HG03457 (cell line): ENCODE results near the gene NEDD4L.

Experiments used
- ATAC-seq: cut with Tn5 transposase; IDR thresholded peaks from one replicate; pipeline ENCODE4 v1.9.1; 2021; ENCODE audit warnings: moderate number of reproducible peaks; ENCODE audit not compliant: unreplicated experiment

NEDD4L gene

DNA sequence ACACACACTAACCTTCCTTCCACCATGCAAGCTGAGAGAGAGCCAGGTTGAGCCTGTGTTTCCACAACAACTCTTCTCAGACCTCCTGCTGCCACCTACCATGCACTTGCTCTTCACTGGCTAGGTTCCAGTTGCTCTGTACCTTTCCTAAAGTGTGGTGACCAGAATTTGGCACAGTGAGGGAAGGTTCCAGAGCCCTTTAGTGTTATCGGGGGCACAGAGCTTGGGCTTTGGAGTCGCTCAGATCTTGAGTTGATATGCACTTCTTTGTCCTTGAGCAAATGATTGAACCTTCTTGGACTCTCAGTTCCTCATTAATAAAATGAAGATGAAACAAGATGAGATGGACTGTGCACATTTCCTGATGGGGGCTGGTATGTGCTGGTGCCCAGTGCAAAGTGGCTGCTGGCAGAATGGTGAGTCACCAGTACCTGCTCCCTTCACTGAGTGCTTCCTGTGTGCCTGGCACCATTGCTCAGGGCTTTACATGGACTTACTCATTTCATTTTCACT is 47.1 kb downstream of the NEDD4L start:
- ATAC-seq: peak; percentile 85

DNA sequence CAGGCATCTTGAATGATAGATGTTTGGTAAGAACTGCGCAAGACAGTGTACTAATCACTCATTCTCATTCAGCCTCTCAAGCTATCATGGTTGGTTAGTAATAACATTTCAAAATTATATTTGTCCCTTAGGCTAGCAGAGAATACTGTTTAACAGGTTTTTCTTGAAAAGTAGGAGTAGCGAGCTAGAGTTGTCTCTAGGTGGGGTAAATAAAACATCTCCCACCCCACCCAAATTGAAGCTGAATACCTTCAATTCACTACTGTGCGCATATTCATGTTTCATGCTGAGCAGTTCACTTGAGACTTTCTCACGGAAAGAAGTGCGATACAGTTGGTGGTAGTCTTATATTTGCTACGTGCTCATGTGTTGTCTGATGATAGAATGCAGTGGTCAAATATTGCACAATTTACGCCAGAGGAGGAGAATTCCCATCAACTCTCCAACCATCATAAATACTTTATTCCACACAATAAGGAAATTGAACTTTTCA is 49.3 kb downstream of the NEDD4L start:
- no peak for ATAC-seq

DNA sequence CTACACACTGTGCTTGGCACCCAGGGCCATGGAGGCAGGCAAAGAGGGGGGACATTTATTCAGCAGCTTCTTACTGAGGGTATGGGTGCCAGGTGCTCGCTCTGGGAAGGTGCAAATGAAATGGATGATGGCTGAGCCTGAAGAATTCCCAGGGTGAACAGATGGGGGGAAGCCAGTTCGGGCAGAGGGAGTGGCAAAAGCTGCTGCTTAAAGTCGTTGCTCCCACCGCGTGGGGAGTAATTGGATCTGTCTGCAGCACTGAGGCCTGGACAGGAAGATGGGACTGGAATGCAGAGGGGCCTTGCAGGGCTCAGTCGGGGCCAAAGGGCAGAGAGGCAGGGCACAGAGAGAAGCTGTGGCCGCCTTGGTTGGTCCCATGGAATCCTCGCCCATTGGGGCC is 51.2 kb downstream of the NEDD4L start:
- ATAC-seq: no peak

DNA sequence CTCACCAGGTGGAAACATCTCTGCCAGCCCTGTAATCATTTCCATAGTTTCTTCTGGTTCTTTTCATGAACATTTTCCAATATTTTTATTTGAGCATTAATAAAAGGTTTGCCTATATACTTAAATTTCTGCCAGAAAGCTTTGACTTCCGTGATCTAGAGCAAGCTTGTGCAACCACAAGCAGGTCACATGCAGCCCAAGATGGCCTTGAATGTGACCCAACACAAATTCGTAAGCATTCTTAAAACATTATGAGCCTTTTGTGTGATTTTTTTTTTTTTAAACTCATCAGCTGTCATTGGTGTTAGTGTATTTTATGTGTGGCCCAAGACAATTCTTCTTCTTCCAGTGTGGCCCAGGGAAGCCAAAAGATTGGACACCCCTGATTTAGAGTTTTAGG is 51.6 kb downstream of the NEDD4L start:
- ATAC-seq: no peak

DNA sequence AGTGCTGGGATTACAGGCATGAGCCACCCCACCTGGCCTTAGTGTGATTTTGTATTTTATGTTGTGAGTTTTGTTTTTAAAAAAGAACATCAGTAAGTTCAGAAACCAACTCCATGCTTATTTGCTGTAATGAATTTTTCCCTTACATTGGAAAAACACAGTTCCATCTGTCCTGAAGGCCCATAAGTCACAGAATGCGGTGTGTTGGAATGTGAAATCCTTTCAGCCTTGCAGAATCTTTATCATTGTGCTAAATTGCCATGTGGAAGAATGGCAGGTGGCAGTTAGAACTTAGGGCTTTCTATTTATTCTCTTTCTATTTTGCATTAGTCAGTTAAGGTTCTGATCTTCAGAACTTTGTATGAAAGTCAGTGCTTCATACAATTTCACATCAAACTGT is 52.6 kb downstream of the NEDD4L start:
- ATAC-seq: no peak

DNA sequence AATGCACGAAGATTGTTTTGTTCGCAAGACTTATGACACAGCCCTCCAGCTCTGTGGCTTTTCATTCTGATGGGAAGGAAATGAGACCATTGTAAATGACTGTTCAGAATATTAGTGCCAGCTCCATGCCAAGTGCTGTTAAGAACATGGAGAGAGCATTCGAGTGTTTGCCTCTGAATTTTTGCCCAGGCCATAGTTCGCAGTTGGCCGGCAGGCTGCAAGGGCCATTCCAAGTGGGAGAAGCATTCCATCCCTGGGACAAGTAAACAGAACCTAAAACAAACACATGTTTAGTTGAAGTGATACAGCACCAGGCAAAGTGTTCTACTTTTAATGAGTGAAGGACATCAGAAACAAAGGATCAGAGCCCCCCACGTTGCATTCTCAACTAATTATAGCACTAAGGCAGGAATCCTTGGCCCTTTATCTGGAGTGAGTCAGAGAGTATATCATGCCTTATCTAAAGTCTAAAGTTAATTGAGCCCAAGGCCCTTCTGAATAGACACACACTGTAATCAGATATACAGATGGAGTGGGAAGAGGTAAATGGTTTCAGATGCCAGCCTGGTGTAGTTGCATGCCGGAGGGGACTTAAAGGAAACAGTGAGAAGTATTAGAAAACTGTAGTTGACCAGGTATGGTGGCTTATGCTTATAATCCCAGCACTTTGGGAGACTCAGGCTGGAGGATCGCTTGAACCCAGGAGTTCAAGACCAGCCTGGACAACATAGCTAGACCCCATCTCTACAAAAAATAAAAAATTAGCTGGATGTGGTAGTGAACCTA is 53.3 kb downstream of the NEDD4L start:
- ATAC-seq: no peak

DNA sequence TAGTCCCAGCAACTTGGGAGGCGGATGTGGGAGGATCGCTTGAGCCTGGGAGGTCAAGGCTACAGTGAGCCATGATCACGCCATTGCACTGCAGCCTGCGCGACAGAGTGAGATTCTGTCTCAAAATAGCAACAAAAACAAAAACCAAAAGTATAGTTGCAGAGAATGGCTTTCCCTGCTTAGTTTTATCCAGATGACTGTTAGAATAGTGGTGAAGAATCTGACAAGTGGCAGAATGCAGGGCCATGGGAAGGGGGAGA is 53.8 kb downstream of the NEDD4L start:
- no peak for ATAC-seq

DNA sequence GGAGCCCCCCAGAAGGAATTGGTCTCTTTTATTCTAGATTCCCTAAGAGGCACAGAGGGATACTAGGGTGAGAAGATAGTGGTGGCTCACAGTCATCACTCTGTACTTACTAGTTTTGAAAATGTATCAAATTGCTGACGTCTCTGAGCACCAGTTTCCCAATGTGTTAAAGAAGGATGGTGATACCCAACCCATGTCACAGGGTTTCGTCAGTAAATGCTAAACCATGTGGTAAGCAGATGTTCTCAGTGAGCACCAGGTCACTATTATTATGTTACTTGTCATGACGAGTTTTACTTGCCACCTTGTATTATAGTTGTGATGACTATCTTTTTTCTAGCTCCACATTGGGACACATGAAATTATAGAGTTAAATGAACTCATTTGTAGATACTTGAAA is 54.7 kb downstream of the NEDD4L start:
- no peak for ATAC-seq

DNA sequence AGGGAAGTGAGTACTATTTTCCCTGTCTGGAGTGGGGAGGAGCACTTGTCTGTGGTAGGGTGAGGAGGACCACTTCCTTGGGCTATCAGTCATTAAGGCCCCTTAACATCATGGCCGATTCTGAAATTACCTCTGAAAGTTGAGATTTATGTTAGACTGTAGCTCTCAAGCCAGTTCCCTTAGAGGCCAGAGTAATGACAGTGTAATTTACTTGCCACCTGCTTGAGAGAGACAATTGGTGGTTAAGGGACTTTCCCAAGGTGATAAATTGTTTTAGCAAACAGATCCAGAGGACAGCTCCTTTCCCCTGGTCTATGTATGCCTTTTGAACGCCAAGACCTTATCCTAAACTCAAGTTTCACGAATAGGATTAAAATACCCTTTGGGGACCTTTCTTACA is 56.1 kb downstream of the NEDD4L start:
- peak; percentile 55 for ATAC-seq

DNA sequence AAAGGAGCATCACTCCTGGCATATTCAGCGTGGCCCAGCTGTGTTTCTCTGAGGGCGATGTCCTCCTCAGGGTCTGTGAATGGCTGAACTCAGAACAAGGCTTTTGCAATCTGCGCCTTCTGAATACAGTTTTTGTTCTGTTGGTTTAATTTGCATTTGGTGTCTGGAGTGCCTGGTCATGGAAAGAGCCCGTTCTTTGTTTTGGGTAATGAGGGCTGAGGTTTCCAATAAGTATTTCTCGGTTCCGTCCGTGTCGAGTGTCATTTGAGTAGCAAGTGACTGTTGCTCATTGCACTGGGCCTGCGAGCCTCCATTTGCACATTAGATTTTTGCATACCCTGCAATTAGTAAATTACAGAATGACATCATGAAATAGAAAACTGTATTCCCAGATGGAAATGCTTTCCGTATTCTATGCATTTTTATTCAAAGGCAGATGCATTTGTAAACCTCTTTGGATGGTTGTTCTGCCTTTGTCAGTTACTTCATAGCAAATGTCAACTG is 57.3 kb downstream of the NEDD4L start:
- ATAC-seq: peak; percentile 32

DNA sequence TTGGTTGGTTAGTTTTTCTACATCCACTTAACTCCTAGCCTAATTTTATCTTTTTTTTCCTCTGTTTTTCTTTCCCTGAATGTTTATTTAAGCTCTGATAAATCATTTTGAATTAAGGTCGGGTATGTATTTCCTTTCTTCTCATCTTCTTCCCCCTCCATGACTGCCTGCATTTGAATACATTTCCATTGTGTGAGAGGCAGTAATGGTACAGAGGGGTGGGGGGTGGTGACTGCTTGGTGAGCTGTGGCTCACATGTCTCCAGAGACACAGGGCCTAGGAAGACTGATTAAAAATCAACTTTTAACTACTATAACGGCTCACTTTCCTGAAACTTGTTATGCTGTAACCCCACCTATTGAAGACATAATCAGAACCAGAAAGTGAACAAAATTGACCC is 58.0 kb downstream of the NEDD4L start:
- no peak for ATAC-seq

DNA sequence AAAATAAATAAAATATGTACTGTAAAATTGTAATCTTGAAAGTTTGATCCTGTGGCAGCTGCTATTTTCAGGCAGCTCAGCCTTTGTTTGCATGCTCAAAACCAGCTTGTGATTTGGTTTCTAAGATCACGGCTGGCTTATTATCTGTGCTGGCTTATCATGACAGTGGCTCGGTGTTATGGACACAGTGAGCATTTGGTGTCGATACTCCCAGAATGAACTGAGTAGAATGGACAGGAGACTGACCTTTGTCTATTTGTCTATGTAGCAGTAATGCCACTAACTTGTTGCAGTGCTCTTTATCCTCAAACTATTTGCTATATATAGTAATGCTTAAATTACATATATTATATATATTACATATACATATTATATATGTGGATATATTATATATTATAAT is 58.8 kb downstream of the NEDD4L start:
- ATAC-seq: no peak

DNA sequence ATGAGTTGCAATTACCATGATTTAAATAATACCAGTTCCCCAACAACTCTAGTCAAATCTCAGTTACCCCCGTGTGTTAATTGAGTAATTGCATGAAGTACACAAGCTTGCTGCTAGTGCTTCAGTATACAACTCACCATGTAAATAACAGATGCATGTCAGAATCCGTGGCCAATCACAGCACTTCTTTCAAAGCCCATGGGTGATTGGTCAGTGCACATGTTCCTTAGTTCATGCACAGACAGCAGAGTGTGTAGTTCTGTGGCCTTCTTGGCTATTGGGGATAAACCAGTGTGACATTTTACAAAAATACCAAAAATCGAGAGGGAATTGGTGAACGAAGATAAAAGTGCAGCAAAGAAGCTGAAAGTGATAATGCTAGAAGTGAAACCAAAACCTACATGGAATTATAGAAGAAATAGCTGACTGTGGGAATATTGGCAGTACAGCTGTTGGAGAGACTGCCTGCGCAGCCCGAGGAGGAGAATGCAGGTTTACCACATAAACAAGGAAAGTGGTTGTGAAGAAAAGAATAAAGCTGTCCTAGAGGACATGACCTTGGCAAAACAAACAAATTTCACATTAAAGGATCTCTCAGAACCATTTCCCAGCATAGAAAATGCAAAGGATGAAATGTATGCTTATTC is 59.4 kb downstream of the NEDD4L start:
- ATAC-seq: no peak

DNA sequence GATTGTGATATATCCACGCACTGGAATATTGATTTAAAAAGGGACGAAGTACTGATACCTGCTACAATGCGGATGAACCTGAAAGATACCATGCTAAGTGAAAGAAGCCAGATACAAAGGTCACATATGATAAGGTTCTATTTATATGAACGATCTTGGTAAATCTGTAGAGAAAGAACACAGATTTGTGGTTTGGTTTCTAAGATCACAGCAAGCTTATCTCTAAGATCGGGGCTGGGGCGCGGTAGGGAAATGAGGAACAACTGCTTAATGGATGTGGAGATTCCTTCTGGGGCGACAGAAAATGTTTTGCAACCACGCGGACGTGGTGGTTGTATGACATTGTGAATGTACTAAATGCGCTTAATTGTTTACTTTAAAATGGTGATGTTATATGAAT is 60.1 kb downstream of the NEDD4L start:
- ATAC-seq: no peak

DNA sequence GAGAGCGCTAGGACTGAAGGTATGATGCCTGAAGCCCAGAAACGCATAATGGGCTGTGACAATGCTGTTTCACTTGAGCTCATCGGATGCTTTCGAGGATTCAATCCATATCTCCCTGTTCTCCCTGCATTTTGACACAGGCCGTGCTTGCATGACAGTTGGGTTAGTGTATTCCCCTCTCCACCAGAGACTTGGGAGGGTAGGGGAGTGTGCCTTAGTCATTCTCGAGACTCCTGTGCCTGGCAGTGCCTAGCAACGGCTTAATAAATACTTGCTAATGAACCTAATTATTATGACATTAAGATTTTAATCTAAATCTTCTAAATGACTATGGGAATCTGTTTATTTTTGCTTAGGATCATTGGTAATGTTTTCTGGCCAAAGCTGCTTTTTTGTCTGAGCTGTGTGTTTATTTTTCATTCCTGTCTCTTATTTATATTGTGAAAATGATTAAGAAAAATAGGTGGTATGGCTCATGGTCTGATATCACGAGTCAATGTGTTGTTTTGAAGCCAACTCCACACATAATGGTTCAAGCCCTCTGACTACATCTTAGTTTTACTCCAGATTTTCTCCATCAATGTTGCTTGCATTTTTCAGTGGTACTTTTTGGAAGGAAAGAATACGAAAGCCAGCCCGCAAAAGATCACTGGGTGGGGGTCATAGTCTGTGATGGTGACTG is 61.3 kb downstream of the NEDD4L start:
- no peak for ATAC-seq

DNA sequence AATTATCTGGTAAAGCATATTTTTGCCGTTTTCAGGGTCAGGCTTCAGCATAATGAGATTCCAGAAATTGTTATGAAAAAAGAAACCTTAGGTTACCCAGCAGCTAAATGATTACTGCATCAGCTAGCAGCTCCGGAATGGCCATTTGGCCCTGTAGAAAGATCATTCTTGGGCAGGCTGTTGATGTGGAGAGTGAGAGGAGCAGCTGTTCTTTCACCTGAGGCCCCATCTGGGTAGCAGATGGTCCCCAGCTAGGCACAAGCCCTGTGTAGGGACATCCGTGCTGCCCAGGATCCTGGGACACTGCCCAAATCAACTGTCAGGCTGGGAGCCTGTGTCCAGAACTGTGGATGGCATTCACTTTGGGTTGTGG is 61.8 kb downstream of the NEDD4L start:
- no peak for ATAC-seq

DNA sequence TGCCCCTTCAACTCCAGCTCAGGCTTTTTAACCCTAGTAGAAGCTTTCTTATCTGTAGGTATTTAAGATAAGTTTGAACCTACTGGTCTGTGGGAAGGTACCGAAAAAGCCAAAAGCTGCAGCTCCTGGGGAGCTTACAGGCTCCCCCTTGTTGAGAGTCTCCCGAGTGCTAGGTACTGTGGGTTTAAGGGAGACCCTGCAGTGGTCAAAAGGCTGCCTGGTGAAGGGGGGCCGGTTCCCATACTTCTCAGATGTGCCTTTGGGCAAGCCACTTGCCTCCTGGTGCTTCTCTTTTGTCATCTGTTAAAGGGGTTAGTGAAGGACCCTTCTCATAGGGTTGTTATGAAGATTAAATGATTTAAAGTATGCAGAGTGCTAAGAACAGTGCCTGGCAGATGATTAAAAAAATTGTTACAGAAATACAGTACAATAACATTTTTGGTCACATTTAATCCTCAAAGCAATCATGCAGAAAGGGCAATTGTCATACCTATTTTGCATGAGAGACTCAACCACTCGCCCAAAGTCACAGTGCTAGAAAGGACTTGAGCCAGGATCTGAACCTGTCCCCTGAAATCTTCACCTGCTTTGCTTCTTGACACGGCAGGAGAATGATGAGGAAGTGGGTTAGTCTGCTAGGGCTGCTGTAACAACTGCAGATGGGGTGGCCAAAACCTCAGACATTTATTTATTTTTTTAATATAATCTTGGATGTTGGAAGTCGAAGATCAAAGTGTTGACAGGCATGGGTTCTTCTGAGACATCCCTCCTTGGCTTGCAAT is 62.5 kb downstream of the NEDD4L start:
- ATAC-seq: no peak

DNA sequence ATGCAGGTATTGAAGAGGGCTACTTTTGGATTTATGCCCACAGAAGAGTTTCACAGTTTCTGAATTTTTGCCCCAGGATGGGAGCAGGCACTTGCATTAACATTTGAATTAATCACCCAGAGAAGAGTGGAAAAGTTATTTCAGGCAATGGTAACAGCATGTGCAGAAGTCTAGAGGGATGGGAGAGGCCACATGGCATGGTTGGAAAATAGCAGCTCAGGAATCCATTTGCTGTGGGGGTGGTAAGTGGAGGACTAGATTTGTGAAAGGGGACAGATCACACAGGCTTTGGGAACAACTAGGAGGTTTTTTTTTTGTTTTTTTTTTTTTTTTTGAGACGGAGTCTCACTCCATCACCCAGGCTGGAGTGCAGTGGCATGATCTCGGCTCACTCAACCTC is 65.2 kb downstream of the NEDD4L start:
- ATAC-seq: no peak

DNA sequence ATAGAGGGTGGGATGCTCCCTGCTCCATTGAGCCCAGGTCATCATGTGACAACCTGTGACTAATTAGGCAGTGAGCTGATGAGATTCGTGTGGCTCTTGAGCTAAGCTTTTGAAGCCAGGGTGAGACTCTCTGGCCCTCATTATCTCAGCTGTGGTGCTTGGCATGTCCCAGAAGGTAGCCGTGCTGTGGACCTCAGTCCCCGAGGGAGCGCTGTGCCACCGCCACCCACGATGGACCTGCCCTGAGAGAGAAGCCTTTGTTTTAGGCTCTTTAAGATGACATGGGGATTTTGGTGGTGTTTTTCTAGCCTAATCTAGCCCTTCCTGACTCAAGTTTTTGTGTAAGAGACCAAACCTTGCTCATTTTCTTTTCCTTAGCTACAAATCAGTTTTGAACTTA is 66.4 kb downstream of the NEDD4L start:
- ATAC-seq: no peak

DNA sequence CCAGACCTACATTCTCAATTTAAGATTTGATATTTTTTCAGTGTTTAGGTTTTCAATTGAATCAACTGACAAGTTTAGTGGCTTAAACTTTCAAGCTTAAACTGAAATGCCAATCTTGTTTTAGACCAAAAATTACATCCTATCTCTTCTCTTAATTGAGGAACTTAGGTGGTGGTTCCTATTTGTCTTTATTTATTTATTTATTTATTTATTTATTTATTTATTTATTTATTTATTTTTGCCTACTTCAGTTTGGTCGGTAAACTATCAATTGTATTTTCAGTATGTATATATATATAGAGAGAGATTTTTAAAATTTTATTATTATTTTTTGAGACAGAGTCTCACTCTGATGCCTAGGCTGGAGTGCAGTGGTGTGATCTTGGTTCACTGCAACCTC is 68.1 kb downstream of the NEDD4L start:
- no peak for ATAC-seq

DNA sequence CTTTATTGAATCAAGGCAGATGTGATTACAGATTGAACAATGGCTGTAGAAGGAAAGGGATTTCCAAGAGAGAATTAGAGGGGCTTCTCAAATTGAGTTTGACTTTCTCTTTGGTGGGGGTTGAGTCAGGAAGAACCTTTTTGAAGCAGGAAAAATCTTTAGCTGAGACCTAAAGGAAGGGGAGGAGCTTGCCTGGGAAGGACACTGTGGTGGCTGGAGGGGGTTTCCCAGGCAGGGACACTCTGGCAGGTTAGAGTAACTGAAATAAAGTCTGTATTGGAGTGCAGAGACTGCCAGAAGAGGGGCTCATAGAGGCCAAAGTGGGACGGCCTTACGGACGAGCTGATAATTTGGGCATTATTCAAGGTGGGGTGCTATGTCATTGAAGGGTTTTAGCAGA is 69.3 kb downstream of the NEDD4L start:
- ATAC-seq: no peak
